ENCODE data around the gene KLRD1.
"Not testable (repeated sequence)": the region's sequence is repeated elsewhere in the genome, so short reads cannot be mapped to it uniquely, and the experiment has no call there.

The KLRD1 gene

GRCh38 chr12:10368206-10369171 is 60.8 kb downstream of the KLRD1 start:
- DNase-seq (ENCODE audit: low read depth, low spot score), result no peak

- DNase-seq (ENCODE audit: low read depth, low spot score), result no peak
These were observed 62.1 kb downstream of the KLRD1 start for GRCh38 chr12:10369557-10370415.

- DNase-seq (ENCODE audit: low read depth, low spot score), result not testable (repeated sequence)
These were observed 64.3 kb downstream of the KLRD1 start for GRCh38 chr12:10371893-10372535.

GRCh38 chr12:10372559-10372958 is 64.9 kb downstream of the KLRD1 start:
- no peak for DNase-seq (ENCODE audit: low read depth, low spot score)

GRCh38 chr12:10374624-10375018 is 67.0 kb downstream of the KLRD1 start:
- no peak for DNase-seq (ENCODE audit: low read depth, low spot score)

GRCh38 chr12:10378737-10379136 is 71.1 kb downstream of the KLRD1 start:
- DNase-seq (ENCODE audit: low read depth, low spot score), result not testable (repeated sequence)
